GM12878 (cell line): ENCODE data around the gene ZNF106. TPM values are rescaled to one million over a fixed set of nuclear protein-coding genes. Genes with fewer than 3 reads are reported as not detected.

Experiments
- CBX5 ChIP-seq: sonication (generic); IDR thresholded peaks from 2 replicates; pipeline ENCODE4 v1.6.1; 2016; ENCODE audit warnings: low read depth, moderate library complexity, mild to moderate bottlenecking, inconsistent platforms
- CEBPB ChIP-seq, 2 experiments: fragments of 150-350 bp in 1 of 2; IDR thresholded peaks; 2 replicates each; pipeline ENCODE4 v1.6.1; 2012 to 2014; ENCODE audit warnings: low read depth in 2 of 2, low read length in 2 of 2, borderline replicate concordance in 1 of 2, inconsistent platforms in 1 of 2
- ETV6 ChIP-seq, 2 experiments: fragments of 450-650 bp in 1 of 2; IDR thresholded peaks in 1 of 2; conservative IDR thresholded peaks in 1 of 2; 2 replicates each; pipeline ENCODE4 v1.6.1; 2014; ENCODE audit warnings: antibody characterized with exemption in 1 of 2, borderline replicate concordance in 1 of 2, low read depth in 1 of 2, mild to moderate bottlenecking in 1 of 2, moderate library complexity in 1 of 2
- GABPA ChIP-seq: IDR thresholded peaks from 2 replicates; pipeline ENCODE4 v1.6.1; 2014; ENCODE audit warnings: antibody characterized with exemption, low read depth, mild to moderate bottlenecking, inconsistent platforms
- MEF2B ChIP-seq: fragments of 450-650 bp; IDR thresholded peaks from 2 replicates; pipeline ENCODE4 v1.6.1; 2018; ENCODE audit warnings: mild to moderate bottlenecking, moderate library complexity; ENCODE audit not compliant: partially characterized antibody, poor library complexity, severe bottlenecking
- MYB ChIP-seq: fragments of 150-350 bp; IDR thresholded peaks from 2 replicates; pipeline ENCODE4 v1.6.1; 2014; ENCODE audit warnings: mild to moderate bottlenecking, low read depth, low read length, borderline replicate concordance
- NRF1 ChIP-seq: conservative IDR thresholded peaks from 2 replicates; pipeline ENCODE4 v1.6.1; 2011; ENCODE audit warnings: mild to moderate bottlenecking, low read depth, low read length, improper control_type of control experiment
- PAX8 ChIP-seq: fragments of 450-650 bp; IDR thresholded peaks from 2 replicates; pipeline ENCODE4 v1.6.1; 2017; ENCODE audit warnings: mild to moderate bottlenecking, moderate library complexity
- POLR2AphosphoS2 ChIP-seq: IDR thresholded peaks from 2 replicates; pipeline ENCODE4 v1.6.1; 2011; ENCODE audit warnings: low read depth, mild to moderate bottlenecking, low read length, improper control_type of control experiment, moderate library complexity
- SRF ChIP-seq, 2 experiments: IDR thresholded peaks; 2 replicates each; pipeline ENCODE4 v1.6.1; 2011; ENCODE audit warnings: low read depth in 2 of 2, low read length in 2 of 2, mild to moderate bottlenecking in 1 of 2, moderate library complexity in 1 of 2
- STAT1 ChIP-seq: fragments of 450-650 bp; conservative IDR thresholded peaks from 2 replicates; pipeline ENCODE4 v1.6.1; 2014; ENCODE audit warnings: antibody characterized with exemption, mild to moderate bottlenecking
- TCF7 ChIP-seq: IDR thresholded peaks from 2 replicates; pipeline ENCODE4 v1.6.1; 2014; ENCODE audit warnings: antibody characterized with exemption, borderline replicate concordance
- polyA plus RNA-seq, 11 experiments: library from polyadenylated mRNA; depleted of rRNA in 4 of 11; unstranded in 6 of 11; stranded (reverse) in 5 of 11; fragments of >200 nt; fragmentation: Nextera tagmentation in 4 of 11; fragmentation: Illumina TruSeq in 1 of 11; extraction: Ambion mirVana in 4 of 11; extraction: Trizol in 1 of 11; gene quantifications; 1 replicate in 1 of 11; 2 replicates in 10 of 11; pipeline versions ENCODE4 v1.2.1 to v1.2.3, GENCODE V29; 2011 to 2016; ENCODE audit warnings: inconsistent platforms in 2 of 11, missing spikeins in 2 of 11, low read depth in 1 of 11
- total RNA-seq, 4 experiments: library from RNA; depleted of rRNA in 3 of 4; stranded (reverse); fragments of >200 nt in 3 of 4; fragmentation: Illumina TruSeq in 1 of 4; extraction: Trizol in 1 of 4; gene quantifications; 2 replicates each; pipeline versions ENCODE4 v1.2.1 to v1.2.3, GENCODE V29; 2013 to 2021
- TF ChIP-seq, protein P1 (sequence below): fragments of 450-650 bp; IDR thresholded peaks from 2 replicates; pipeline ENCODE4 v1.6.1; 2018; ENCODE audit warnings: mild to moderate bottlenecking, low read depth, moderate library complexity; ENCODE audit not compliant: partially characterized antibody
- TF ChIP-seq, protein P2 (sequence below): fragments of 450-650 bp; formaldehyde crosslinking; IDR thresholded peaks from 2 replicates; pipeline ENCODE4 v1.5.0; 2022; ENCODE audit warnings: mild to moderate bottlenecking, missing genetic modification characterization
- TF ChIP-seq, protein P3 (sequence below): fragments of 450-650 bp; IDR thresholded peaks from 2 replicates; pipeline ENCODE4 v1.6.1; 2017; ENCODE audit warnings: antibody characterized with exemption, mild to moderate bottlenecking, moderate library complexity
- TF ChIP-seq, protein P4 (sequence below): fragments of 450-650 bp; conservative IDR thresholded peaks from 2 replicates; pipeline ENCODE4 v1.6.1; 2017; ENCODE audit warnings: mild to moderate bottlenecking, moderate library complexity

The ZNF106 gene
- total and polyA plus RNA-seq, 10 of the 15 experiments (the other 5 are each of a cell fraction or from before 2014, with no cell fraction given) = 10.7 to 45.3 (median 32.5) TPM

DNA sequence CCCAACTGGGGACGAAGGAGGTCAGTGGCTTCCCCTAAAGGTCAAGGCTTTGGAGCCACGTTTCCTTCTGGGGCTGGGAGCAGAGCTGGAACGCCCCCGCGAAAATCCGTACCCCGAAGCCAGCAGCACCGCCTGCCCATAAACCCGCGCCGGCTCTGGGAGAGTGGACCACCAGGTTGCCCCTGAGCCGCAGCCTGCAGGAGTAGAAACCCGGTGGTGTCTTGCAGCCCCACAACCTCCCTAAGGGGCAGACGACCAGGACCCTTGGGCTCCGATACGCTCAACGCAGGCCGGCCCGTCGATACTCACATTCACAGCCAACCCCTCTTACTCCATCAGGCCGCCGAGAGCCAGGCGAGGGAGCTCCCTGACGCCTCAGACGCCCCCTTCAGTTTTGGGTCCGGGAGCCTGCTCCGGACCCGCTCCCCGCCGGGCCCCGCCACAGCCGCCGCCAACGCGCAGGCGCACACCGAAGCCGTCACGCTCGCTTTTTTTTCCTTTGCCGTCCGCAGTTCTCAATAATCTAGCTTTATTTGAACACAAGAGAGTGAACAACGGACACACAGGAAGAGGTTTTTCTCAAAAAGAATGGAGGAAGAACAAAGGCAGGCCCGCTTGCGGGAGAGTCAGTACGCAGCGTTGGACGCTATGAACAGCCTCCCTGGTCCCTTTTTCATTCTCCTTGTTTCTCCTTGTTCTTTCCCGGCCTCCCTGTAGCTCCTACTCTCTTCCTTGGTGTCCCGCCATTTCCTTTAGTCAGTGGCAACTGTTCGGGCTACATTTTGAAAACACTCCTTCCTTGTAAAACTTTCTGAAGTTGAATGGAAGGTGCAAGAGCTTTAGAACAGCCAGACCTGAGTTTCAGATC is at the start of gene ZNF106 (continued):
- TF ChIP-seq MEF2B = no peak
- no peak for TF ChIP-seq STAT1
- TF ChIP-seq, protein P1, sequence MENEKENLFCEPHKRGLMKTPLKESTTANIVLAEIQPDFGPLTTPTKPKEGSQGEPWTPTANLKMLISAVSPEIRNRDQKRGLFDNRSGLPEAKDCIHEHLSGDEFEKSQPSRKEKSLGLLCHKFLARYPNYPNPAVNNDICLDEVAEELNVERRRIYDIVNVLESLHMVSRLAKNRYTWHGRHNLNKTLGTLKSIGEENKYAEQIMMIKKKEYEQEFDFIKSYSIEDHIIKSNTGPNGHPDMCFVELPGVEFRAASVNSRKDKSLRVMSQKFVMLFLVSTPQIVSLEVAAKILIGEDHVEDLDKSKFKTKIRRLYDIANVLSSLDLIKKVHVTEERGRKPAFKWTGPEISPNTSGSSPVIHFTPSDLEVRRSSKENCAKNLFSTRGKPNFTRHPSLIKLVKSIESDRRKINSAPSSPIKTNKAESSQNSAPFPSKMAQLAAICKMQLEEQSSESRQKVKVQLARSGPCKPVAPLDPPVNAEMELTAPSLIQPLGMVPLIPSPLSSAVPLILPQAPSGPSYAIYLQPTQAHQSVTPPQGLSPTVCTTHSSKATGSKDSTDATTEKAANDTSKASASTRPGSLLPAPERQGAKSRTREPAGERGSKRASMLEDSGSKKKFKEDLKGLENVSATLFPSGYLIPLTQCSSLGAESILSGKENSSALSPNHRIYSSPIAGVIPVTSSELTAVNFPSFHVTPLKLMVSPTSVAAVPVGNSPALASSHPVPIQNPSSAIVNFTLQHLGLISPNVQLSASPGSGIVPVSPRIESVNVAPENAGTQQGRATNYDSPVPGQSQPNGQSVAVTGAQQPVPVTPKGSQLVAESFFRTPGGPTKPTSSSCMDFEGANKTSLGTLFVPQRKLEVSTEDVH = peak; percentile 18
- TF ChIP-seq, protein P2, sequence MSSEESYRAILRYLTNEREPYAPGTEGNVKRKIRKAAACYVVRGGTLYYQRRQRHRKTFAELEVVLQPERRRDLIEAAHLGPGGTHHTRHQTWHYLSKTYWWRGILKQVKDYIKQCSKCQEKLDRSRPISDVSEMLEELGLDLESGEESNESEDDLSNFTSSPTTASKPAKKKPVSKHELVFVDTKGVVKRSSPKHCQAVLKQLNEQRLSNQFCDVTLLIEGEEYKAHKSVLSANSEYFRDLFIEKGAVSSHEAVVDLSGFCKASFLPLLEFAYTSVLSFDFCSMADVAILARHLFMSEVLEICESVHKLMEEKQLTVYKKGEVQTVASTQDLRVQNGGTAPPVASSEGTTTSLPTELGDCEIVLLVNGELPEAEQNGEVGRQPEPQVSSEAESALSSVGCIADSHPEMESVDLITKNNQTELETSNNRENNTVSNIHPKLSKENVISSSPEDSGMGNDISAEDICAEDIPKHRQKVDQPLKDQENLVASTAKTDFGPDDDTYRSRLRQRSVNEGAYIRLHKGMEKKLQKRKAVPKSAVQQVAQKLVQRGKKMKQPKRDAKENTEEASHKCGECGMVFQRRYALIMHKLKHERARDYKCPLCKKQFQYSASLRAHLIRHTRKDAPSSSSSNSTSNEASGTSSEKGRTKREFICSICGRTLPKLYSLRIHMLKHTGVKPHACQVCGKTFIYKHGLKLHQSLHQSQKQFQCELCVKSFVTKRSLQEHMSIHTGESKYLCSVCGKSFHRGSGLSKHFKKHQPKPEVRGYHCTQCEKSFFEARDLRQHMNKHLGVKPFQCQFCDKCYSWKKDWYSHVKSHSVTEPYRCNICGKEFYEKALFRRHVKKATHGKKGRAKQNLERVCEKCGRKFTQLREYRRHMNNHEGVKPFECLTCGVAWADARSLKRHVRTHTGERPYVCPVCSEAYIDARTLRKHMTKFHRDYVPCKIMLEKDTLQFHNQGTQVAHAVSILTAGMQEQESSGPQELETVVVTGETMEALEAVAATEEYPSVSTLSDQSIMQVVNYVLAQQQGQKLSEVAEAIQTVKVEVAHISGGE (CRISPR knock-in tag) = no peak
- TF ChIP-seq SRF (IDR thresholded peaks at IDR 0.05; ENCODE audit: low read depth in 2 of 2, low read length in 2 of 2) = peak in 1 of 2 experiments; percentile 79; a peak in 2 of 4 replicates
- peak in 1 of 2 experiments; percentile 82; a peak in 1 of 4 replicates for TF ChIP-seq ETV6 (conservative IDR thresholded peaks at IDR 0.05 in 1 of 2, IDR thresholded peaks at IDR 0.05 in 1 of 2; ENCODE audit: borderline replicate concordance in 1 of 2, low read depth in 1 of 2)
- TF ChIP-seq CBX5 = no peak
- TF ChIP-seq, protein P3, sequence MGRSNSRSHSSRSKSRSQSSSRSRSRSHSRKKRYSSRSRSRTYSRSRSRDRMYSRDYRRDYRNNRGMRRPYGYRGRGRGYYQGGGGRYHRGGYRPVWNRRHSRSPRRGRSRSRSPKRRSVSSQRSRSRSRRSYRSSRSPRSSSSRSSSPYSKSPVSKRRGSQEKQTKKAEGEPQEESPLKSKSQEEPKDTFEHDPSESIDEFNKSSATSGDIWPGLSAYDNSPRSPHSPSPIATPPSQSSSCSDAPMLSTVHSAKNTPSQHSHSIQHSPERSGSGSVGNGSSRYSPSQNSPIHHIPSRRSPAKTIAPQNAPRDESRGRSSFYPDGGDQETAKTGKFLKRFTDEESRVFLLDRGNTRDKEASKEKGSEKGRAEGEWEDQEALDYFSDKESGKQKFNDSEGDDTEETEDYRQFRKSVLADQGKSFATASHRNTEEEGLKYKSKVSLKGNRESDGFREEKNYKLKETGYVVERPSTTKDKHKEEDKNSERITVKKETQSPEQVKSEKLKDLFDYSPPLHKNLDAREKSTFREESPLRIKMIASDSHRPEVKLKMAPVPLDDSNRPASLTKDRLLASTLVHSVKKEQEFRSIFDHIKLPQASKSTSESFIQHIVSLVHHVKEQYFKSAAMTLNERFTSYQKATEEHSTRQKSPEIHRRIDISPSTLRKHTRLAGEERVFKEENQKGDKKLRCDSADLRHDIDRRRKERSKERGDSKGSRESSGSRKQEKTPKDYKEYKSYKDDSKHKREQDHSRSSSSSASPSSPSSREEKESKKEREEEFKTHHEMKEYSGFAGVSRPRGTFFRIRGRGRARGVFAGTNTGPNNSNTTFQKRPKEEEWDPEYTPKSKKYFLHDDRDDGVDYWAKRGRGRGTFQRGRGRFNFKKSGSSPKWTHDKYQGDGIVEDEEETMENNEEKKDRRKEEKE = no peak
- peak; percentile 68; the same call in 1 of the 2 replicates for TF ChIP-seq TCF7
- peak; percentile 27; the same call in 1 of the 2 replicates for TF ChIP-seq NRF1
- TF ChIP-seq GABPA = peak; percentile 31; the same call in 1 of the 2 replicates
- TF ChIP-seq PAX8 = peak; percentile 85
- peak; percentile 86 for TF ChIP-seq MYB
- TF ChIP-seq, protein P4, sequence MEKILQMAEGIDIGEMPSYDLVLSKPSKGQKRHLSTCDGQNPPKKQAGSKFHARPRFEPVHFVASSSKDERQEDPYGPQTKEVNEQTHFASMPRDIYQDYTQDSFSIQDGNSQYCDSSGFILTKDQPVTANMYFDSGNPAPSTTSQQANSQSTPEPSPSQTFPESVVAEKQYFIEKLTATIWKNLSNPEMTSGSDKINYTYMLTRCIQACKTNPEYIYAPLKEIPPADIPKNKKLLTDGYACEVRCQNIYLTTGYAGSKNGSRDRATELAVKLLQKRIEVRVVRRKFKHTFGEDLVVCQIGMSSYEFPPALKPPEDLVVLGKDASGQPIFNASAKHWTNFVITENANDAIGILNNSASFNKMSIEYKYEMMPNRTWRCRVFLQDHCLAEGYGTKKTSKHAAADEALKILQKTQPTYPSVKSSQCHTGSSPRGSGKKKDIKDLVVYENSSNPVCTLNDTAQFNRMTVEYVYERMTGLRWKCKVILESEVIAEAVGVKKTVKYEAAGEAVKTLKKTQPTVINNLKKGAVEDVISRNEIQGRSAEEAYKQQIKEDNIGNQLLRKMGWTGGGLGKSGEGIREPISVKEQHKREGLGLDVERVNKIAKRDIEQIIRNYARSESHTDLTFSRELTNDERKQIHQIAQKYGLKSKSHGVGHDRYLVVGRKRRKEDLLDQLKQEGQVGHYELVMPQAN = peak; percentile 43; the same call in 1 of the 2 replicates
- TF ChIP-seq POLR2AphosphoS2 = peak; percentile 46; the same call in 1 of the 2 replicates
- TF ChIP-seq CEBPB (IDR thresholded peaks at IDR 0.05; ENCODE audit: borderline replicate concordance in 1 of 2, low read depth in 2 of 2, low read length in 2 of 2) = no peak
